ENCODE results near the gene SEC23A.
"Not testable (repeated sequence)": the region's sequence is repeated elsewhere in the genome, so short reads cannot be mapped to it uniquely, and the experiment has no call there.

Gene SEC23A

GRCh38 chr14:39090548-39091111 lies 12.4 kb downstream of the SEC23A start:
- DNase-seq = no peak

DNA sequence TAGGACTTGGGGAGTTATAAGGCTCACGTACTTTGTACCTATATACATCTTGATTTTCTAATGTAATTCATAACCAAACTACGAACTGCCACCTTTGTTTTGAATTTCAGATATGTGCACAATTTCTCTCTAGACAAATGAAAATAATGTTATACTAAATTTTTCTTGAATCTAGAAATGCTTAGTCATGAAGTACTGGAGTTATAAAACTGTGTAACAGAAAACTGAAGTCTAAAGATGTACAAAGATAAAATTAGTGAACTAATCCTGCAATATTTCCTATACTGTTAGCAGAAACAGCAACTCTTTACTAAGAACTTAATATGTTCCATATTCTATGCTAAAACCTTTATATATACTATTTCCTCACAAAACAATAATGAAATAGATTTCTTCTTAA lies 15.5 kb downstream of the SEC23A start:
- no peak for DNase-seq

DNA sequence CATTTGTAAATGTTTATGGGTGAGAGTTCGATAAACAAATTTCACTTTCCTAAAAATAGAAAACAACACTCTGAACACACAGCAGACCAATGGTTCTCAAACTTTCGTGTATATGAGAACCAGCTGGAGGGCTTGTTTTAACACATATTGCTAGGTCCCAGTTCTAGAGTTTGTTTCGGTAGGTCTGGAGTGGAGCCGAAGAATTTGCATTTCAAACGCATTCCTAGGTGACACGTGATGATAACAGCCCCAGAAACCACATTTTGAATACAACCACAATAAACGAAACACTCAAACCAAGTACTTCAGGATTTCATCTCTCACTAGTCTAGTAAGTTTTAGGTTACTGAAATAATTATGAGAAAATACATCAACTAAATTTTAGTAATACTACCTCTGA lies 17.1 kb downstream of the SEC23A start:
- DNase-seq = no peak

GRCh38 chr14:39083127-39083526 lies 19.9 kb downstream of the SEC23A start:
- DNase-seq = no peak

- DNase-seq = no peak
Measured at GRCh38 chr14:39080886-39081285, 22.1 kb downstream of the SEC23A start.

DNA sequence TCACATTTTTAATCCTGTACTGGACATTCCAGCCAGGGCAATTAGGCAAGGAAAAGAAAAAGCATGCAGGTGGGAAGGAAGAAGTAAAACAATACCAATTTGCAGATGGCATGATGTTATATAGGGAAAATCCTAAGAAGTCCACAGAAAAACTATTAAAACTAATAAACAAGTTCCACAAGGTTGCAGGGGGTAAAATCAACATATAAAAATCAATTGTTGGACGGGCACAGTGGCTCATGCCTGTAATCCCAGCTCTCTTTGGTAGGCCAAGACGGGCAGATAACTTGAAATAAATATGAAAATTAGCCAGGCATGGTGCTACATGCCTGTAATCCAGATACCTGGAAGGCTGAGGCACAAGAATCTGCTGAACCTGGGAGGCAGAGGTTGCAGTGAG lies 31.9 kb downstream of the SEC23A start:
- DNase-seq = no peak

DNA sequence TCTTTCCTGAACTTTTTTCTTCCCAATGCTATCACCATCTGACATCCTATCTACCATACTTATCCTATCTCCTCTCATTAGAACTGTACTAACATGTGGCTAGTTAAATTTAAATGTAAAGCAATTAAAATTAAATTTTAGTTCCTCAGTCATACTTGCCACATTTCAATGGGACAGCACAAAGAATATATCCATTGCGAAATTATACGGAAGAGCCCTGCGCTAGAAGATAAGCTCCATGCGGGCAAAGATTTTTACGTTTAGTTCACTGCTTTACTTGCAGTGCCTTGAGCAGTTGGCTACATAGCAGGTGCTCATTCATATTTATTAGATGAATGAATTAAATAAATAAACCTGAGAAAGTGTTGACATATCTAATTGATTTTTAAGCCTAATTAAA lies 33.1 kb downstream of the SEC23A start:
- DNase-seq = no peak

DNA sequence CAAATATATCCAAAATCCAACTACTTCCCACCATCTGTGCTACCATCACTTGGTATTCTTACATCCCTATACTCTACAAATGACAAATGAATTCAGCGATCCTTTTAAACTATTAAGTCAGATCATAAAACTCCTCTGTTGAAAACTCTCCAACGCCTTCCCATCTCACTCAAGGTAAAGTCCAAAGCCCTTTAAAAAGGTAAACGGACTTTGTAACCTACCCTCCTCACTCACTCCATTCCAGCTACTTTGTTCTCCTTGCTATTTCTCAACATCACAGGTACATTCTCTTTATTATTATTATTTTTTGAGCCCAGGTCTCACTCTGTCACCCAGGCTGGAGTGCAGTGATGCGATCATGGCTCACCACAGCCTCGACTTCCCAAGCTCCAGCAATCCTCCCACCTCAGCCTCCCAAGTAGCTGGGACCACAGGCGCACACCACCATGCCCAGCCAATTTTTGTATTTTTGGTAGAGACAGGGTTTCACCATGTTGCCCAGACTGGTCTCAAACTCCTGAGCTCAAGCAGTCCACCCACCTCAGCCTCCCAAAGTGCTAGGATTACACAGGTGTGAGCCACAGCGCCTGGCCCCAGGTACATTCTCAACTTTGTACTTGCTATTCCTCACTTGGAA lies 33.7 kb downstream of the SEC23A start:
- not testable (repeated sequence) for DNase-seq

- DNase-seq = no peak
Measured at GRCh38 chr14:39060818-39061437, 42.1 kb downstream of the SEC23A start.

- no peak for DNase-seq
Measured at GRCh38 chr14:39055786-39056474, 47.1 kb downstream of the SEC23A start.

DNA sequence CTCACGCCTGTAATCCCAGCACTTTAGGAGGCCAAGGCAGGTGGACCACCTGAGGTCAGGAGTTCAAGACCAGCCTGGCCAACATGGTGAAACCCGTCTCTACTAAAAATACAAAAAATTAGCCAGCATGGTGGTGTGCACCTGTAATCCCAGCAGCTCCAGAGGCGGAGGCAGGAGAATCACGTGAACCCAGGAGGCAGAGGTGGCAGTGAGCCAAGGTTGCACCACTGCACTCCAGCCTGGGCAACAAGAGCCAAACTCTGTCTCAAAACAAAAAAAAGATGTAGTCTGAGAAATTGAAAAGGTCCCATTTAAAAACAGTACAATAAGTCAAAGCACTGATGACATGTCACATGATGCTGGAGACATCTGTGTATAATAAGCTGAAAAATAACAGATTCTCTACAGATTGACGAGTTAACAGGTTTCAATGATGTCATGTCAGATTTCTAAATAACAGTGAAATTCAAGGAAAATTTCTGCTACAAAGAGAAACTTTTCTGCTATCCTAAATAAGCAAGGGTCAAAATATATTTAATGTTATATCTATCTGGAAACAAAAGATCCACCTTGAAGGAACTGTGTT lies 50.1 kb downstream of the SEC23A start:
- not testable (repeated sequence) for DNase-seq

DNA sequence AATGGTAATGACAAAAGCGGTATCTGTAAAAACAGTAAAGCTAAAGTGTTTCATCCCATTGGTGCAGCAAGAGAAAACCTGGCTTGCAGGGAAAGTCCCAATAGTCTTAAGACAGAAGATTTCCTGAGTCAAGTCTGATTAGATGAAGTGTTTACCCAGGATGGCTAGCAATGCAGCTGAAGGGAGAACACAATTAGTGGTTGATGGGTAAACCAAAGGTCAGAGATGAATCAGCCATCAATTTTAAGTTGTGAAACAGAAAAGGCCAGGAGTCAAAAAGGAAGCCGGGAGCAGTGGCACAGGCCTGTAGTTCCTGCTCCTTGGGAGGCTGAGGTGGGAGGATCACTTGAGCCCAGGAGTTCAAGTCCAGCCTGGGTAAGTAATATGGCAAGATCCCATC lies 52.6 kb downstream of the SEC23A start:
- no peak for DNase-seq

GRCh38 chr14:39045889-39046288 lies 57.1 kb downstream of the SEC23A start:
- DNase-seq = not testable (repeated sequence)

GRCh38 chr14:39043352-39043943 lies 59.6 kb downstream of the SEC23A start:
- DNase-seq = no peak

DNA sequence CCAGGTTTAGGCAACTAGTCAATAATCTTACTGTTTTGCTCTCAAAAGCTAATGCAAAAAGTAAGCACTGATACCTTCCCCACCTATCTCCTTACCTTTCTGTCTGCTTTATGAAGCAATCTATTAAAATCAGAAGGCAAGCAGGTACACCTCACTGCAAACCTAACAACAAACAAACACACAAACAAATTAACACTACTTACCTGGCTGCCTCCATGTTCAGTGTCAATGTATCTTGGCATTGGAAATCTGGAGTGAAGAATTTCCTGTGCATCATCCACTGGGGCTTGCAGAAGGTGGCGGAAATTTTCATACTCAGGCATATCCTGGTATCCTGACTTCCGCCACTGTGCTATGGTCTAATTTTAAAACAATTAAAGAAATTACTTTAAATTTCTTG lies 62.5 kb downstream of the SEC23A start:
- DNase-seq = no peak

- no peak for DNase-seq
Measured at GRCh38 chr14:39038542-39038941, 64.5 kb downstream of the SEC23A start.

DNA sequence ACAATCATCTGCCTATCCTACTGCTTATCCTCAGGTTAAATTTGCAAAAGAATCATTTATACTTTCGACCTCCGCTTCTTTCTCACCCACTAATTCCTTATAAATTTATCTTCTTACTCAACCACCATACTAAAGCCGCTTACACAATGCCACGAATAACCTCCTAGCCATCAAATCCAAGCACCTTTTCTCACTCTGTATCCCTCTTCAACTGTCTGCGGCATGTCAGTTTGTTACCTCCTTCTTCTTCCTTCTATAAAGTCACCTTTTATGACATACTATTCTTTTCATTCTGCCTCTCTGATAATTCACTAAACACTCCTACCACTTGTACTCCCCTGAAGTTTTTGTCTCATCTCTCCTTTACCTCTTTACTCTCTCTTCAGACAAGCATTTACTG lies 66.3 kb downstream of the SEC23A start:
- no peak for DNase-seq

DNA sequence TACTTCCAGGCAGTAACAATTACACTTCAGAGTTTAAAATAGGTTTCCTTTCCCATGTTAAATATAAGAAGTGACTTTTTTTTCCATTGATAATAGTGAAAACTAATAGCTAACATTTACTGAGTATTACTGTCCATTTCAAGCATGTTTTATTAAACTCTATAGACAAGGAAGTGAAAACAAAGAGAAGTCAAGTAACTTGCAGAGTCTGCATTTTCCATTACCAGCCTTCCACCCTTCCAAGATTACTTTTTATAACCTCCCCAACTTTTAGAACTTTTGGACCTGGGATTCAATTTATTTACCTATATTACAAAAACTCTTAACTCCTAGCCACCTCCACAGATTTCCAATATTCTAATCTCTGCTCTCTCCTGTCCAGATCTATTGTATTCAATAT lies 67.7 kb downstream of the SEC23A start:
- no peak for DNase-seq

- no peak for DNase-seq
Measured at GRCh38 chr14:39034481-39035296, 68.3 kb downstream of the SEC23A start.

DNA sequence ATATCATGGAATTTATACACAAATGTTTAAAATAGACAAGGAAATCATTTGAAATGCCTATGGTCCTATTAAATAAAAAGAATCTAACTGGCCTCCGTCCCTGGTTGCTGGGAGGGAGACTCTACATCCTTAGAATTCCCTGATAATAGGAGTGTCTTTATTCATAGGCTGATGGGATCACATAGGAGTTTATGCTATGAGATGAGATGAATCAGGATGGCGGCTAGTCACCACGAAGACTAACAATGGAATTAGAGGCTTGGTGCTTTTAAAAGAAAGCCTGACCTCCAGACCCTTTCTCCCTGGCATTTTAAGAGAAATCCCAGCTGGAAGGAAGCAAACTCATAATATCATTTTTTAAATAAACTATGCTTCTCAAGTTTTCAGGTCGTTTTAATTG lies 69.7 kb downstream of the SEC23A start:
- DNase-seq = no peak

DNA sequence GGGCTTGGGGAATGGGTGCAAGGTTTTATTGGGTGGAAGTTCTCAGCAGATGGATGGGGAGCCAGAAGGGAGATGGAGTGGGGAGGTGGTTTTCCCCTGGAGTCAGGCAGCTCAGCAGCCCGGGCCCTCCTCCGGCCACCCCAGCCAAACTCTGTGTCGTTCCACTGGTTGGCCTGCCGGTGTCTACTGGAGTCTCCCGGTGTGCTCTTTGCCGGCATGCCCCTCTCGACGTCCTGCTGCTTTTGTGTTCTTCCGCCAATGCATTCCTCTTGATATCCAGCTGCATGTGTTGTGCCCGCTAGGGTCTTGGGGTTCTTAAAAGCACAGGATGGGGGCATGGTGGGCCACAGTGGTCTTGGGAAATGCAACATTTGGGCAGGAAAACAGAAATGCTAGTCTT lies 72.8 kb downstream of the SEC23A start:
- DNase-seq = no peak

DNA sequence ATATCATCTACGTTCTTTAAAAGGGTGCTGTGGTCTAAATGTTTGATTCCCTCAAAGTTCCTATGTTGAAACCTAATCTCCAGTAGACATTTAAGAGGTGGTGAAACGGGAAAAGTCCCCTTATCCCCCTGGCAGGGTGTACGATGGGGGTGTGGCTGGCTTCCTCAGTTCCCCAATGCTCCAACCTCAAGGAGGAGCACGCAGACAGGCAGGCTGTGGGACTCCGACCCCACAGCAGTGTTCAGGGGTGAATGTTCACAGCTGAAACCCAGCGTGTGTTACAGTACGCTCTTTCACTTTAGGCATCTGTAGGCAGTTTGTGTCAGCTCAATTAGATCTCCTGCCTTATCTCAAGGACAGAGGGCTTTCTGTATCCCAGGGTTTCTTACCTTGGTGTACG lies 73.2 kb downstream of the SEC23A start:
- no peak for DNase-seq

All from activated CD4-positive, alpha-beta T cell treated with anti-CD3 and anti-CD28 coated beads for 1 hour (primary cell).